Activated CD8-positive, alpha-beta memory T cell treated with anti-CD3 and anti-CD28 coated beads, Interleukin-2, amount 10 ng/mL, durations not matched to agents 7 days and 5 days (primary cell): ENCODE data around the gene SLC35G2. TPM values are rescaled to one million over a fixed set of nuclear protein-coding genes. Genes with fewer than 3 reads are reported as not detected.
"Not testable (repeated sequence)": the region's sequence is repeated elsewhere in the genome, so short reads cannot be mapped to it uniquely, and the experiment has no call there.

Experiments used
- ATAC-seq: fragments of 150-1000 bp; cut with Tn5 transposase; one replicate; pipeline ENCODE4 v1.10.0; 2021; ENCODE audit warnings: moderate library complexity
- CTCF ChIA-PET: fragments of 350-600 bp; sonication (Branson Sonifier 250); formaldehyde crosslinking; loops from one replicate; lab custom pipeline; 2021; ENCODE audit warnings: antibody characterized with exemption; lab: Charles Lee
- DNase-seq: peaks from one replicate; pipeline ENCODE4 v3.0.0-alpha.2; 2020
- H3K27ac Mint-ChIP-seq: one replicate; pipeline ENCODE4 v1.8.0; 2021; ENCODE audit warnings: mild to moderate bottlenecking, mixed read lengths
- H3K27me3 Mint-ChIP-seq: one replicate; pipeline ENCODE4 v1.8.0; 2021; ENCODE audit warnings: mixed read lengths
- H3K36me3 Mint-ChIP-seq: one replicate; pipeline ENCODE4 v1.8.0; 2021; ENCODE audit warnings: mild to moderate bottlenecking, mixed read lengths
- H3K4me1 Mint-ChIP-seq: one replicate; pipeline ENCODE4 v1.8.0; 2021; ENCODE audit warnings: mixed read lengths
- H3K4me3 Mint-ChIP-seq: one replicate; pipeline ENCODE4 v1.8.0; 2021; ENCODE audit warnings: mild to moderate bottlenecking, moderate library complexity, mixed read lengths
- H3K9me3 Mint-ChIP-seq: one replicate; pipeline ENCODE4 v1.8.0; 2022; ENCODE audit warnings: low read depth, mixed read lengths
- total RNA-seq, 2 experiments: library from RNA; stranded (reverse); gene quantifications; one replicate each; pipeline ENCODE4 v1.2.3, GENCODE V29; 2021

Gene SLC35G2
- total RNA-seq, 2 experiments from 2014 or later = 1.1 to 1.6 TPM

GRCh38 chr3:136900694-136901093 lies 81.8 kb downstream of the SLC35G2 start:
- H3K27ac Mint-ChIP-seq, H3K4me3 Mint-ChIP-seq, CTCF ChIA-PET, DNase-seq, H3K27me3 Mint-ChIP-seq, ATAC-seq: not testable (repeated sequence)
- Mint-ChIP-seq H3K9me3 (peaks cover 22% of the 10 kb centered on the region), H3K4me1 (peaks cover 40% of the 10 kb centered on the region), H3K36me3 (peaks cover 66% of the 10 kb centered on the region)

GRCh38 chr3:136901391-136901790 lies 82.5 kb downstream of the SLC35G2 start:
- no peak overlapping the region for H3K27ac Mint-ChIP-seq
- H3K4me1 Mint-ChIP-seq = peaks cover 44% of the 10 kb centered on the region
- no peak for ATAC-seq
- CTCF ChIA-PET = no interaction called here
- DNase-seq = no peak
- H3K4me3 Mint-ChIP-seq = no peak overlapping the region
- peaks cover 22% of the 10 kb centered on the region for H3K9me3 Mint-ChIP-seq
- no peaks in the 10 kb centered on the region for H3K27me3 Mint-ChIP-seq
- H3K36me3 Mint-ChIP-seq = peaks cover 66% of the 10 kb centered on the region

- CTCF ChIA-PET, DNase-seq, ATAC-seq, H3K27me3 Mint-ChIP-seq, H3K27ac Mint-ChIP-seq, H3K4me3 Mint-ChIP-seq: not testable (repeated sequence)
- H3K36me3 Mint-ChIP-seq = peaks cover 63% of the 10 kb centered on the region
- peaks cover 52% of the 10 kb centered on the region for H3K4me1 Mint-ChIP-seq
- peaks cover 22% of the 10 kb centered on the region for H3K9me3 Mint-ChIP-seq
Measured at GRCh38 chr3:136902530-136902929, 83.6 kb downstream of the SLC35G2 start.

GRCh38 chr3:136903899-136904298 lies 85.0 kb downstream of the SLC35G2 start:
- no peak for ATAC-seq
- CTCF ChIA-PET = no interaction called here
- Mint-ChIP-seq H3K4me1 (peaks cover 57% of the 10 kb centered on the region), H3K27me3 (no peaks in the 10 kb centered on the region), H3K4me3 (no peak overlapping the region), H3K36me3 (peaks cover 60% of the 10 kb centered on the region), H3K27ac (no peak overlapping the region), H3K9me3 (peaks cover 22% of the 10 kb centered on the region)
- no peak for DNase-seq

GRCh38 chr3:136904746-136905145 lies 85.8 kb downstream of the SLC35G2 start:
- Mint-ChIP-seq H3K27me3 (no peaks in the 10 kb centered on the region), H3K4me1 (peaks cover 58% of the 10 kb centered on the region), H3K36me3 (peaks cover 56% of the 10 kb centered on the region), H3K4me3 (no peak overlapping the region), H3K9me3 (peaks cover 22% of the 10 kb centered on the region), H3K27ac (no peak overlapping the region)
- DNase-seq = no peak
- CTCF ChIA-PET = no interaction called here
- ATAC-seq = no peak

Other genes starting within 250 kb of the SLC35G2 start
- 10 to 100 TPM; 41.2 to 44.8 TPM for gene STAG1, start 66.7 kb upstream of the SLC35G2 start, total RNA-seq
- 10 to 100 TPM; 37.1 to 37.4 TPM for gene NCK1, start 43.1 kb downstream of the SLC35G2 start, total RNA-seq
- gene IL20RB, start 138.9 kb downstream of the SLC35G2 start, total RNA-seq = 1 to 10 TPM; 1.5 to 1.7 TPM